HepG2 (cell line): ENCODE data around the gene ECPAS. TPM values are rescaled to one million over a fixed set of nuclear protein-coding genes. Genes with fewer than 3 reads are reported as not detected.

Experiments
- E2F2 ChIP-seq: sonication (generic); formaldehyde crosslinking; IDR thresholded peaks from 2 replicates; pipeline ENCODE4 v1.4.0; 2020; ENCODE audit warnings: missing genetic modification reagents, borderline replicate concordance
- GABPB1 ChIP-seq: IDR thresholded peaks from 2 replicates; pipeline ENCODE4 v1.6.1; 2016; ENCODE audit warnings: mild to moderate bottlenecking, missing genetic modification reagents, moderate library complexity, missing compliant biosample characterization
- HMGXB4 ChIP-seq, 2 experiments: sonication (generic) in 1 of 2; formaldehyde crosslinking in 1 of 2; IDR thresholded peaks; 2 replicates each; pipeline versions ENCODE4 v1.4.0 to v1.6.1; 2018 to 2020; ENCODE audit warnings: missing genetic modification reagents in 2 of 2, borderline replicate concordance in 1 of 2, low read depth in 1 of 2, mild to moderate bottlenecking in 1 of 2, missing biosample characterization in 1 of 2
- KDM2A ChIP-seq: sonication (generic); formaldehyde crosslinking; IDR thresholded peaks from 2 replicates; pipeline ENCODE4 v1.4.0; 2020; ENCODE audit warnings: low read depth, missing genetic modification reagents, borderline replicate concordance
- KDM4B ChIP-seq: sonication (generic); formaldehyde crosslinking; IDR thresholded peaks from 2 replicates; pipeline ENCODE4 v1.4.0; 2020; ENCODE audit warnings: missing genetic modification reagents
- KDM6A ChIP-seq: IDR thresholded peaks from 2 replicates; pipeline ENCODE4 v1.6.1; 2016; ENCODE audit warnings: low read depth
- MEIS2 ChIP-seq: sonication (generic); formaldehyde crosslinking; IDR thresholded peaks from 2 replicates; pipeline ENCODE4 v1.9.0; 2021; ENCODE audit warnings: mild to moderate bottlenecking, missing genetic modification reagents
- NKX3-1 ChIP-seq: sonication (generic); formaldehyde crosslinking; IDR thresholded peaks from 2 replicates; pipeline ENCODE4 v1.5.0; 2020; ENCODE audit warnings: missing genetic modification reagents
- SCMH1 ChIP-seq: sonication (generic); formaldehyde crosslinking; IDR thresholded peaks from 2 replicates; pipeline ENCODE4 v1.9.0; 2021; ENCODE audit warnings: missing genetic modification reagents, mild to moderate bottlenecking, borderline replicate concordance
- SKI ChIP-seq: fragments of 450-650 bp; IDR thresholded peaks from one replicate; pipeline ENCODE4 v1.6.1; 2018; ENCODE audit warnings: mild to moderate bottlenecking; ENCODE audit not compliant: partially characterized antibody
- SOX6 ChIP-seq, 2 experiments: fragments of 450-650 bp in 1 of 2; sonication (generic) in 1 of 2; formaldehyde crosslinking in 1 of 2; IDR thresholded peaks; 2 replicates each; pipeline versions ENCODE4 v1.4.0 to v1.6.1; 2017 to 2020; ENCODE audit warnings: antibody characterized with exemption in 1 of 2, mild to moderate bottlenecking in 1 of 2, missing genetic modification reagents in 1 of 2
- SRSF1 ChIP-seq: fragments of 200-400 bp; formaldehyde crosslinking; optimal IDR thresholded peaks from 2 replicates; pipeline ENCODE3; 2017; ENCODE audit warnings: mild to moderate bottlenecking, low read depth, low read length, moderate library complexity
- YEATS4 ChIP-seq: sonication (generic); formaldehyde crosslinking; IDR thresholded peaks from 2 replicates; pipeline ENCODE4 v1.4.0; 2020; ENCODE audit warnings: missing genetic modification reagents, borderline replicate concordance
- ZBTB34 ChIP-seq: sonication (generic); formaldehyde crosslinking; IDR thresholded peaks from 2 replicates; pipeline ENCODE4 v1.8.0; 2022; ENCODE audit warnings: mild to moderate bottlenecking, missing genetic modification reagents
- ZNF264 ChIP-seq: sonication (generic); formaldehyde crosslinking; IDR thresholded peaks from 2 replicates; pipeline ENCODE4 v1.4.0; 2020; ENCODE audit warnings: missing genetic modification reagents
- ZNF33B ChIP-seq: sonication (generic); formaldehyde crosslinking; IDR thresholded peaks from 2 replicates; pipeline ENCODE4 v1.5.1; 2020; ENCODE audit warnings: mild to moderate bottlenecking, missing genetic modification reagents
- ZNF451 ChIP-seq: sonication (generic); formaldehyde crosslinking; IDR thresholded peaks from 2 replicates; pipeline ENCODE4 v1.5.0; 2020; ENCODE audit warnings: mild to moderate bottlenecking, missing genetic modification reagents
- ZNF703 ChIP-seq: sonication (generic); formaldehyde crosslinking; IDR thresholded peaks from 2 replicates; pipeline ENCODE4 v1.5.1; 2020; ENCODE audit warnings: missing genetic modification reagents, mild to moderate bottlenecking, moderate library complexity, borderline replicate concordance
- polyA plus RNA-seq, 8 experiments: library from polyadenylated mRNA; depleted of rRNA in 3 of 8; stranded (reverse) in 7 of 8; unstranded in 1 of 8; fragments of >200 nt; fragmentation: Illumina TruSeq in 4 of 8; extraction: Trizol in 4 of 8; gene quantifications; 2 replicates each; pipeline versions ENCODE4 v1.2.1 to v1.2.3, GENCODE V29; 2011 to 2016; ENCODE audit warnings: low read depth in 4 of 8, missing spikeins in 1 of 8, mixed read lengths in 1 of 8; ENCODE audit not compliant: insufficient read depth in 1 of 8
- total RNA-seq, 5 experiments: library from RNA; depleted of rRNA; stranded (reverse); fragments of >200 nt; fragmentation: Illumina TruSeq; extraction: Trizol; gene quantifications; 2 replicates each; pipeline ENCODE4 v1.2.3, GENCODE V29; 2016; ENCODE audit warnings: low read depth in 1 of 5
- TF ChIP-seq, protein P1 (sequence below): sonication (generic); formaldehyde crosslinking; IDR thresholded peaks from 2 replicates; pipeline ENCODE4 v1.4.0; 2020; ENCODE audit warnings: missing genetic modification reagents
- TF ChIP-seq, protein P2 (sequence below): sonication (generic); formaldehyde crosslinking; IDR thresholded peaks from 2 replicates; pipeline ENCODE4 v1.4.0; 2020; ENCODE audit warnings: missing genetic modification reagents

ECPAS gene
- total and polyA plus RNA-seq, 2 of the 13 experiments (the other 11 are each of a cell fraction or from before 2014, with no cell fraction given): 35.3 to 58.0 TPM

DNA sequence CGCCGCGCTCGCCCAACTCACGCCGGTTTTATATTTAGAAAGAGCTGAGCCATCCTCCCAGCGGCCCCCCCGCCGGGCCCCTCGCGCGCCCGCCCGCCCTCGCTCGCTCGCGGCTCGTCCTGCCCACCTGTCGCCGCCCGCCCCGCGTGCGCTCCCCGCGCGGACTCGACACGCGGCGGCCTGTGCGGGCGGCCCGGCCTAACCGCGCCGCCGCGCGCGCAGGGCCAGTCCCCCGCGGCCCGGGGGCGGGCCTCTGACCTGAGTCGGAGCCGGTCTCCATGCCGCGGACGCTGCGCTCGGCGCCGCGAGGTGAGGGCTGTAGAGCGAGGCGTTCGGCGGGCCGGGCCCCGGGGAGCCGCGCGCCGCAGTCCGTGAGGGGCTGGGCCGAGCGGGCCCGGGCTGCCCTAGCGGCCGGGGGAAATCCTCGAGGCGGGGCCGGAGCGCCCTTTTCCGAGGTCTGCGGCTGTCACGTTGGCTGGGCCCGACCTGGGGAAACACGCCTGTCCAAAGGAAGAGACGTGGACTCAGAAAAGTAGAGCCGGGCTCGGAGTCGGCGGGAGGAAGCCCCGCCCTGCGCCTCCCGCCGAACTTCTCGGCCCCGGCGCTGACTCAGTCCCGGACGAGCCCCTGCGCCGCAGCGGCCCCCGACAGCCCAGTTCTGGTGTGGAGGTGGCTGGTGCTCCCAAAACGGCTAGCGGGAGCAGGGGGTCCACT is at the start of gene ECPAS (continued):
- TF ChIP-seq ZNF451 (CRISPR knock-in tag) (0 out of 2 replicates have a peak, but pooled peaks have one; percentile 8), GABPB1 (CRISPR knock-in tag) (peak; percentile 71; the same call in 1 of the 2 replicates), YEATS4 (CRISPR knock-in tag) (peak; percentile 89), SCMH1 (CRISPR knock-in tag) (no peak), ZNF33B (CRISPR knock-in tag) (peak; percentile 26; the same call in 1 of the 2 replicates), ZNF264 (CRISPR knock-in tag) (0 out of 2 replicates have a peak, but pooled peaks have one; percentile 62), KDM6A (CRISPR knock-in tag) (no peak), HMGXB4 (CRISPR knock-in tag; IDR thresholded peaks at IDR 0.05; ENCODE audit: borderline replicate concordance in 1 of 2, low read depth in 1 of 2) (peak; percentile 63 to 77), KDM4B (0 out of 2 replicates have a peak, but pooled peaks have one; percentile 23), ZBTB34 (CRISPR knock-in tag) (peak; percentile 59; the same call in 1 of the 2 replicates), SOX6 (IDR thresholded peaks at IDR 0.05) (no peak), SOX6 (CRISPR knock-in tag; IDR thresholded peaks at IDR 0.05) (peak; percentile 36; the same call in 1 of the 2 replicates), E2F2 (CRISPR knock-in tag) (no peak), NKX3-1 (CRISPR knock-in tag) (0 out of 2 replicates have a peak, but pooled peaks have one; percentile 33), KDM2A (CRISPR knock-in tag) (peak; percentile 73; the same call in 1 of the 2 replicates), ZNF703 (CRISPR knock-in tag) (peak; percentile 41; the same call in 1 of the 2 replicates), MEIS2 (peak; percentile 28; the same call in 1 of the 2 replicates), SRSF1 (peak; percentile 59), SKI (peak; percentile 55)
- TF ChIP-seq, protein P1, sequence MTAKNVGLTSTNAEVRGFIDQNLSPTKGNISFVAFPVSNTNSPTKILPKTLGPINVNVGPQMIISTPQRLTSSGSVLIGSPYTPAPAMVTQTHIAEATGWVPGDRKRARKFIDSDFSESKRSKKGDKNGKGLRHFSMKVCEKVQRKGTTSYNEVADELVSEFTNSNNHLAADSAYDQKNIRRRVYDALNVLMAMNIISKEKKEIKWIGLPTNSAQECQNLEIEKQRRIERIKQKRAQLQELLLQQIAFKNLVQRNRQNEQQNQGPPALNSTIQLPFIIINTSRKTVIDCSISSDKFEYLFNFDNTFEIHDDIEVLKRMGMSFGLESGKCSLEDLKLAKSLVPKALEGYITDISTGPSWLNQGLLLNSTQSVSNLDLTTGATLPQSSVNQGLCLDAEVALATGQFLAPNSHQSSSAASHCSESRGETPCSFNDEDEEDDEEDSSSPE: peak; percentile 62; the same call in 1 of the 2 replicates
- TF ChIP-seq, protein P2, sequence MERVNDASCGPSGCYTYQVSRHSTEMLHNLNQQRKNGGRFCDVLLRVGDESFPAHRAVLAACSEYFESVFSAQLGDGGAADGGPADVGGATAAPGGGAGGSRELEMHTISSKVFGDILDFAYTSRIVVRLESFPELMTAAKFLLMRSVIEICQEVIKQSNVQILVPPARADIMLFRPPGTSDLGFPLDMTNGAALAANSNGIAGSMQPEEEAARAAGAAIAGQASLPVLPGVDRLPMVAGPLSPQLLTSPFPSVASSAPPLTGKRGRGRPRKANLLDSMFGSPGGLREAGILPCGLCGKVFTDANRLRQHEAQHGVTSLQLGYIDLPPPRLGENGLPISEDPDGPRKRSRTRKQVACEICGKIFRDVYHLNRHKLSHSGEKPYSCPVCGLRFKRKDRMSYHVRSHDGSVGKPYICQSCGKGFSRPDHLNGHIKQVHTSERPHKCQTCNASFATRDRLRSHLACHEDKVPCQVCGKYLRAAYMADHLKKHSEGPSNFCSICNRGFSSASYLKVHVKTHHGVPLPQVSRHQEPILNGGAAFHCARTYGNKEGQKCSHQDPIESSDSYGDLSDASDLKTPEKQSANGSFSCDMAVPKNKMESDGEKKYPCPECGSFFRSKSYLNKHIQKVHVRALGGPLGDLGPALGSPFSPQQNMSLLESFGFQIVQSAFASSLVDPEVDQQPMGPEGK: peak; percentile 84
